Midbrain (tissue), 1 donor: ENCODE data around the gene RFXAP.
"Not testable (repeated sequence)": the region's sequence is repeated elsewhere in the genome, so short reads cannot be mapped to it uniquely, and the experiment has no call there.

Experiments used
- DNase-seq: peaks from one replicate; lab custom pipeline; 2025; lab: John Stamatoyannopoulos, UW

Gene RFXAP, protein sequence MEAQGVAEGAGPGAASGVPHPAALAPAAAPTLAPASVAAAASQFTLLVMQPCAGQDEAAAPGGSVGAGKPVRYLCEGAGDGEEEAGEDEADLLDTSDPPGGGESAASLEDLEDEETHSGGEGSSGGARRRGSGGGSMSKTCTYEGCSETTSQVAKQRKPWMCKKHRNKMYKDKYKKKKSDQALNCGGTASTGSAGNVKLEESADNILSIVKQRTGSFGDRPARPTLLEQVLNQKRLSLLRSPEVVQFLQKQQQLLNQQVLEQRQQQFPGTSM

DNA sequence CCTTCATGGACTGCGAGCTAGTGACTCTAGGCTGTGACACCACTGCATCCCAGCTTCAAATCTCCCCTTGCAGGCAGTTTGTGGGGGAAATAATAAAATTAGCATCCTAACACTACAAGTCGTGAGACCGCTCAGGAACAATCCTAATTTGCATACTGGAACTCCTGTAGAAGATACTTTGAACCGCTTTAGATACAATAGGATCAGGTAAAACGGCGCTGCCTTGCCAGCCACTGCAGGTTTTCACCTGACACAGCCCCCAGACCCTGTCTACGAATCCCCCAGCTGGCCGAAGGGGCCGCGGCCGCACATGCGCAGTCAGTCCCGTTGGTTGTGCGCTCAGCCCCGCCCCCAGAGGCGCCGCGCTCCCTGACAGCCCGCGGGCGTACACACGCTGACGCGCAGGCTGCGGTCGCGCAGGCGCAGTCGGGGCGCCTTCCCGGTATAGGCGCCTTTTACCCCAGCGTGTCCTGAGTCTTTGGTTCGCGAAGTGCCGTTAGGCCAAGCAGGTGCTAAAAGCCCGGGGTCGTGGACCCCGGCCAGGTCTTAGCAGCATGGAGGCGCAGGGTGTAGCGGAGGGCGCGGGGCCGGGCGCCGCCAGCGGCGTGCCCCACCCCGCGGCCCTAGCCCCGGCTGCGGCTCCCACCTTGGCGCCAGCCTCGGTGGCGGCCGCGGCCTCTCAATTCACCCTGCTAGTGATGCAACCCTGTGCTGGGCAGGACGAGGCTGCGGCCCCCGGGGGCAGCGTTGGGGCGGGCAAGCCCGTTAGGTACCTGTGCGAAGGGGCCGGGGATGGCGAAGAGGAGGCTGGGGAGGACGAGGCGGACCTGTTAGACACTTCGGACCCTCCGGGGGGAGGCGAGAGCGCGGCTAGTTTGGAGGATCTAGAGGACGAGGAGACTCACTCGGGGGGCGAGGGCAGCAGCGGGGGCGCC is at the start of gene RFXAP:
Gene RFXAP, plus strand, starts transcription at position 419 of the 935 bp plus-strand sequence. Its CDS starts 136 bp downstream, at position 555.
- peak; percentile 93 for DNase-seq

DNA sequence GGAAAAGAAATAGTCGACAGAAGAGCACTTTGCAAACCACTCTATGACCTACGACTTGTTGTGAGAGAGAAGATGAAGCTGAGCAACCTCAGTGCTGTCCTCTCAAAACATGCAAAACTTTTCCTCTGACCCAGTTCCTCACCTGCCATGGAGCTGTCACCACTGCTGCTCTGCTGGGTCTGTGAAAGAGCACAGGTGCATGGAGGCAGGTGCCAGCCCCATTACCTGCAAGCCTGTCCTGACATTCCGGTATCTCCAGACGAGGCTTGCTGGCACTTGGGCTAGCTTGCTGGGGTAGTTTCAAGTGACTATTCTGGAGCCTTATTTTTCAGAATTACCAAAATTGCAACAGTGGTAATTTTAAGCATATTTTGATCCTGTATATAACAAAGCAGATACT is 49.5 kb upstream of the RFXAP start:
- DNase-seq, result no peak

DNA sequence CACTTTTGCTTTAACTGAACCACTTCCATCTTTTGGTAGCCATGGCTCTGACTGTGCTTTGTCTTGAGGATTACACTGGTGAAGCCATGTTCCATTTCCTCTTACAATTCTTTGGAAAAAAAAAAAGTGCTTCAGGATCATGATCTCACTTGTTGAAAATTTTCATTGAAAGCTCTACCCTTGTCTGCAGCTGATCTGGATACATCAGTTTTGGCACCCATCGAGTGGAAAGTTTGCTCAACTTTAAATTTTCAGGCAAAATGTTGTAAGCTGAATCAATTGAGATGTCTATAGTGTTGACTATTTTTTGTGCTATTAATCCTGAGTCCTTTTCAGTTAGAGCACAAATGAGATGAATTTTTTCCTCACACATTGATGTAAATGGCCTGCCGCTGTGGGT is 48.3 kb upstream of the RFXAP start:
- DNase-seq, result no peak

DNA sequence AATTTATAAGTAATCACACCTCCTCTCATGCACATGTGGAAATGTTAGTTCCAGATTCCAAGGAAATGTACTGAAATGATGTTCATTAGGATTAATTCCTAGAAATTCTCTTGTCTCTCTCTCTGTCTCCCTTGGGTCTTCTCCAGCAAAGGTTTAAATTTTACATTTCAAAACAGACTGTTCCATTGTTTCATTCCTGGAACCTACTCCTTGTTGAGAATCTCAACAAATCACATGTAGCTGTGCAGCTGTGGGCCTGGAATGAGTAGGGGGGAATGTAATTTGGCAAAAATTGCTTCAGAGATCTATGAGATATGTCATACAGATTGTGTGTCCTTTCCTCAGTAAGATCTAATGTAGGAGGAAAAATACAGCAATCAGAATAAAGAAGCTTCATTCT is 46.2 kb upstream of the RFXAP start:
- no peak for DNase-seq

DNA sequence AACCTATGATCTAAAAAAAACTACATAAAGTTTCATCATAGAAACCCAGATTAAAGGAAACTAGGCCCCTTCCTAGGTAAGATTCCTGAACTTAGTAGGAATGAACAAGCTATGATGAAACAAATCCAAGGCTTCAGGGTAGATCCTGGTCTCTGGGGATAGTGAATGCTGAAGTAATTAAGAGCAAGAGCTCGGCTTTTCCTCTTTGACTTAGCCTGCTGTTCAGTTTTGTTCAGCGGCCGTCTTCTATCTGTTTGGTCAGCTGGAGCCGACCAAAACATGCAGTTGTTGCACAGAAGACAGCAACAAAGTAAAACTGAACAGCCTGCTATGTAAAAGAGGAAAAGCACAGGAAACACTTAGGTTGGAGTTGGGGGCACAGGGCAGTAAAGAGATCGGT is 44.1 kb upstream of the RFXAP start:
- DNase-seq, result no peak

DNA sequence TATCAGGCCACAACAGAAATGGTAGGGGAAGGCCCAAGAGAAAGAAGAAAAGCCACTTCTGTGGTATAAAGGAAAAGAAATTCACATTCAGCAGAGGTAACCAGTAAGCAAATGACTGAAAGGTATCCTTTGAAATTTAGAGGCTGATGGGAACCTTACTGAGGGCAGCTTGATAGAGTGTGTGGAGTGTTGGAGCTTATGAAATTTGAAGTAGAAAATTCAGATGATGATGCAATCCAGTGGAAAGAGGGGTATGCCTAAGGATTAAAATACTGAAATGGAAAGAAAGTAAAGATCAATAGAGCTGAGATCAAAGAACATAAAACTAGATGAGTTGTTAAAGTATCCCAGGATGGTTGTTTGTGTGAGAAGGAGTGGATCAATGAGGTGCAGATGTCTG is 42.8 kb upstream of the RFXAP start:
- DNase-seq, result no peak

DNA sequence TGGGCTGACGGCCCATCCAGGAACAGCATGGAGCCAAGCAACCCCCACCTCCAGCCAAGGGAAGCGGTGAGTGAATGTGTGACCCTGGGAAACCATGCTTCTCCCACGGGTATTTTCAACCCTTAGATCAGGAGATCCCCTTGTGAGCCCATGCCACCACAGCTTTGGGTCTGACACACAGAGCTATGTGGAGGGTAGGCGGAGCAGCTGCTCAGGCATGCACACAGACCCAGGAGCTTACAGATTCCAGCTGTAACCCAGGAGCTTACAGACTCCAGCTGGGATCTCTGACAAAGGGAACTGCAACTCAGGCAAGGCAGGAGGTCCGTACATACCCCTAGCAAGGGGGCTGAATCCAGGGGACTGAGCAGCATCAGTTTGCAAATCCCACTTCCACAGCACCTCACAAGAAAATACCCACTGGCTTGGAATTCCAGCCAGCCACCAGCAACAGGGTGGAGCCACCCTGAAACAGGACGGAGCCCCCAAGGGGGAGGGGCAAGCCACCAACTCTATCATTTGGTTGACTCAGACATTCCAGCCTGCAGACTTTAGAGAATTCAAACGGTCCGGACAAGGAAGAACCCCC is 40.8 kb upstream of the RFXAP start:
- no peak for DNase-seq

DNA sequence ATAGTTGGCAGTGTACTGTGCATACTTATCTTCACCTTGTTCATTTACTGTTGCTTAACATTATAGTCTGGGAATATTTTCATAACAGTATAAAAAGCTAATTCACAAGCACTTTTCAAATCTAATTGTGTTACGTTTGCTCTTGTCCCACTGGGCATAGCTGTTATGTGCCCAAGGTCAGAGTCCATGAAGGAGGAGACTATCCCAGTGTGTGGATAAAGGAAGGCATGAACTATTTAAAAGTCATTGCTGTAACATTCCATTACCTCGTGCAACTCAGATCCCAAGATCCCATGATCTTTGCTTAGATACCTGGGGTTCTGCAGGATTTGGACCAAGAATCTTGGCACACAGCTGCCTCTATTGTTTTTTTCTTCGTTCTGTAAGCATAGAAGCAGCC is 35.1 kb upstream of the RFXAP start:
- no peak for DNase-seq

DNA sequence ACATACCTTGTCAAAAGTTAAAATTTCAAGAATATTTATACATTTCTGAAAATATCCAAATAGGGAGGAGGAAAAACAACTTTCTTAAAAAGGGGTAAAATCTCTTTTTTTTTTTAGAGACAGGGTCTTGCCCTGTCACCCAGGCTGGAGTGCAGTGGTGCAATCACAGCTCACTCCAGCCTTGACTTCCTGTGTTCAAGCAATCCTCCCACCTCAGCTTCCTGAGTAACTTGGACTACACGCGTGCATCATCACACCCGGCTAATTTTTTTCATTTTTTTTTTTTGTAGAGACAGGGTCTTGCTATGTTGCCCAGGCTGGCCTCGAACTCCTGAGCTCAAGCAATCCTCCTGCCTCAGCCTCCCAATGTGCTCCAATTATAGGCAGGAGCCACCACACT is 32.8 kb upstream of the RFXAP start:
- not testable (repeated sequence) for DNase-seq

DNA sequence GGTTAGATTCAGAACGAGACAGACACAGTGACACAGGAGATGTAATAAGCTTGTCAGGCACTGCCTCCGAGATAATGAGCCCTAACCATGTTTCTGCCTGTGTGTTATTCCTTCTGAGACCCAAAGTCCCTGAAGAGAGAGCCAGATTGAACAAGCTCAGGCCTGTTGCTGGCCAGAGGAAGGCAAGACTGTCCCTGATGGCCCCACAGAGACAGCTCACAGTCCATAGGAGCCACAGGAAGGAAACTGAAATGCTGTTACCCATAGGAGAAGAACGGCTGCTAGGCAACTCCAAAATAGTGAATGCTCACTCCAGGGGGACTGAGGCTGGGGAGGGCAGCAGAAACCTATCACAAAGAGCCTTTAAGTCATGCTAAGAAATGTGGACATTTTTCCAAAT is 31.8 kb upstream of the RFXAP start:
- no peak for DNase-seq

DNA sequence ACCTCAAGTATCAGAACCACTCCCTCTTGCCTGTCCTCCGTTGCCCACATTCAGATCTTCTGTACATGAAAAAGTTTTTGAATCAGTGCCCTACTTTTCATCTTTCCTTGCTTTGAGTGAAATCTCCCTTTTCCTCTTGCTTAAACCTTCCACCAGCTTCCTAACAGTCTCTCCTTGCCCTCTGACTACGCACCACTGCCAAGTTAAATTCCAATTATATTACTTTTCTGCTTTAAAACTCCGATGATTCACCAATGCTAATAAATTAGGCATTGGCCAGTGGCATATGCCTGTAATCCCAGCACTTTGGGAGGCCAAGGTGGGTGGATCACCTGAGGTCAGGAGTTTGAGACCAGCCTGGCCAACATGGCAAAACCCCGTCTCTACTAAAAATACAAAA is 30.7 kb upstream of the RFXAP start:
- DNase-seq, result no peak

DNA sequence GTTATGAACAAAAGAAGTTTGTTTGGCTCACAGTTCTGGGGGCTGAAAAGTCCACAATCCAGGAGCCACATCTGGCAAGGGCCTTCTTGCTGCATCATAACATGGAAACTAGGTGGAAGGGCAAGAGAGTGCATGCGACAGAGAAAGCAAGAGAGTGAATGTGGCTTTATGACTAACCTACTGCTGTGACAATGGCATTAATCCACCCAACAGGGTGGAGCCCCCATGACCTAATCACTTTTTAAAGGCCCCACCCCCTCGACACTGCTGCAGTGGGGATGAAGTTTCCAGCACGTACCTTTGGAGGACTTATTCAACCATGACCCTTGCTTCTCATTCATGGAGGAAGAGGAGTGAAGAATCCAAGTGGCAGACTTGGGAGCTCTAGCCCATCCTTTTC is 30.0 kb upstream of the RFXAP start:
- DNase-seq, result no peak

DNA sequence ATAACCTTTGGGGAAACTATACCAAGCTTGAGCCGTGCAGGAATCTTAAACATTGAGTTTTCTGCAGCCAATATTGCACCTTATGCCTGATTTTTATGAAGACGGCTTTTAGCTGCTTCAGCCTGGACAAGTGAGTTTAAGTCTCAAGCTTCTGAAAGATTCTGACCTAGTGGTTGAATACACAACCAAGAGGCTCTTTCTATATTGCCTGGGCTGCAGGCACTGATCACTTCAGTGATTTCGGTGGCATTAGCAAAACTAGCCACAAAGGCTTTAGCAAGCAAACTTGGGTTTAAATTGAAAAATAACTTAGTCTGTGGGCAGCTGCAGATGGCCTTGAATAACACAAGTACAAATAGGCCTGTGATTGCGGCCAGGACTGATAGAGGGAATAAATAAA is 29.3 kb upstream of the RFXAP start:
- no peak for DNase-seq

DNA sequence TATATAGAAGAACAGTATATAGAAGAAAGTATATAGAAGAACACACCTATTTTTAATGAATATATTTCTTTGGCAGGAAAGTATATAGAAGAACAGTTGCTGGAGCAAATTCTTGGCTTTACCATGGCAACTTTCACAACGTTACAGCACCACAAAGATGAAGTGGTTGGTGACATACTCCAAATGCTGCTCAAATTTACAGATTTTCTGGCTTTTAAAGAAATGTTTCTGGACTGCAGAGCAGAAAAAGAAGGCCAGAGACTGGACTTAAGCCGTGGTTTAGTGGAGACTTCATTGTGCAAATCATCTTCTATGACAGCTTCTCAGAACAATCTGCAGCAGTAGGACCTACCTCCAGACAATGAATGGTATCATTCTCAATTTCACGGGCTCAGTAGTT is 24.3 kb upstream of the RFXAP start:
- no peak for DNase-seq

DNA sequence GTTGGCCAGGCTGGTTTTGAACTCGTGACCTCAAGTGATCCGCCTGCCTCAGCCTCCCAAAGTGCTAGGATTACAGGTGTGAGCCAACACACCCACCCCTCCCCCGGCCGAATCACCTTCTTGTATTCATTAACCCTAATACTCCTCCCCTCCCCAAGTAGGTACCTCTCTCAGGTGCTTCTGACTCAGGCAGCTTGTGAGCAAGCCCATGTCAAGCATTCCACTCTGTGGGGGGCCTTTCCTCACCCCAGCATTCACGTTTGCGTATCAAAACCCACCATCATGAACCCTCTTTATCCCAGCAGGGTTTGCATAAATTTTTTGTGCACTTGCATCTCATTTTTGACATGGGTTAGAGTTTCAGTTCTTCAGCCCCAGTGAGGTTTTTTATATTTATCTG is 23.6 kb upstream of the RFXAP start:
- DNase-seq, result no peak

DNA sequence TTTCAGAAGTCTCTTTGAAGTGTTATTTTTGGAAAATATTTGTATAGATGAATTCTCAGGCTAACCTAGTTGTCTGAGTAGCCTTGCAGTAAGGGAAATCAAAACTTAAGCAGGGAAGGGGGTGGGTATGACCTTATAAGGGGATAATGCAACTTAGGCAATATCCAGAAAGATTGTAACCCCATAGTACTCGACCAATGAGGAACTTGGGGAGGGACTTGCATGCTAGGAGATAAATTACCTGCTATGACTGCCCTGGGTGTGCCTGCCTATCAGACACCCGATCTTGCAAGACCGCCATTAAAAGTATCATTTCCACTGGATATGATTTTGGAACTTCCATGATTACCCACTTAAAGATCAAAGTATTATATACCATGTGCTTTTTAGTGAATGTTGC is 23.0 kb upstream of the RFXAP start:
- no peak for DNase-seq

DNA sequence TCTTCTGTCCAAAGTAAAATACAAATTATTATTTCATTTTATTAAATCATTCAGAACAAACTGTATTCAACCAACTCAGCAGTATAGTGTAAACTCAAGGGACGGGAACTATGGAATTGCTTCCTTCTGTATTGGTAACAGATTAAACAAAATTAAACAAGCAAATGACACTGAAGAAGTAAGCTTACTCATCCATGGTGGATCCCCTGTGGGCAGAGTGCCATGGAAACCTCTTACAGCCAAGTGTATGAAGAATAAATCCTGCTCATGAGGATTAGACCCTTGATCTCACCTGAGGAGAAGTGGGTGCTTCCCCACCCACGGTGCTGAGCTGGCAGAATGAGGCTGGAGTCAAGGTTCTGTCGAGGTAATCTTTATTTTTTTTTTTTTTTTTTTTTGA is 18.0 kb upstream of the RFXAP start:
- no peak for DNase-seq

DNA sequence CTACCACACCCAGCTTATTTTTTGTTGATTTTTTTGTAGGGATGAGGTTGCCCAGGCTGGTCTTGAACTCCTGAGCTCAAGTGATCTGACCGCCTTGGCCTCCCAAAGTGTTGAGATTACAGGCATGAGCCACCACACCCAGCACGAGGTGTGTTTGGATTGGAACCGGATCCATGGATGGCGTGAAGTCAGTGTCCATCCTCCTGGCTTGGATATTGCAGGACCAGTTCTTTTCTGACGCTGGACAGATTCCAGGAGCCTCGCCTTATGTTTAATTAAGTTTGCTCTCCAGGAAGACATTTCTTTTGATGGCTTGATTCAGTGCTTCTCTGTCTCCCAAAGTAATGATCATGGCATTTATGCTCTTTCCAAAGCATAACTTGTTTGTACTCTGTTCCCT is 14.4 kb upstream of the RFXAP start:
- no peak for DNase-seq

DNA sequence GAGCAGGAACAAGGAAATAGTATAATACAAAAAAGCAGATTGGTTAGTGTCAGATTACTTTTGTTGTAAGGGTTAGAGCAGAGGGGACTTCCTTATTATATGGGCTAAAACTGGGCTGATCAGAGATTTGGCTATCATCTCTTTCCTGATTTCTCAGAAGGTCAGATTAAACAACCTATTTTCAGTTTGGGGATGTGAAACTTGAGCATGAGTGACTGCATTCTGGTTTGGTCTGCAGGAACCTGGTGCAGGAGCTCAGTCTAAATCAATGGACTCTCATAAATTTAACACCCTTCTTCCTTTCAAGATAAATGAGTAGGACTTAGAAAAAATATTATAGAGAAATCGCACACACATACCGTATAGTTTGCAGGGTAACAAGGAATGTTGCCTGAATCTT is 12.9 kb upstream of the RFXAP start:
- no peak for DNase-seq

DNA sequence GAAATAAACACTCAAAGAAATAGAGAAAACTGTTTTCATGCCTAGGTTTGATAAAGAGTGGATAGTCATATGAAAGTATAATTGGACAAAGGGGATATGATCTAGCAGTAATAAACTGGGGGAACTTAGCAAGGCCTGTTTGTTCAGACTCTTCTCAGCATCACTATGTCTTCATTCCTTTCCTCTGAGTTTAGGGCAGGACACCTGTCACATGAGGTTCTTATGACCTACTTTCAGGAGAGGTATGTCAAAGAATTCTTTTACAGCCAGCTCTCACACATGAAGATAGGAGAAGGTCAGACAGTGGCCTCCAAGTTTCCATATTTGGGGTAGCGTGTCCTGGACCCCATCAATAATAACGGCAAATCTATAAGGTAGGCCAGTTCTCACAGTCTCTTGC is 11.4 kb upstream of the RFXAP start:
- DNase-seq, result no peak

DNA sequence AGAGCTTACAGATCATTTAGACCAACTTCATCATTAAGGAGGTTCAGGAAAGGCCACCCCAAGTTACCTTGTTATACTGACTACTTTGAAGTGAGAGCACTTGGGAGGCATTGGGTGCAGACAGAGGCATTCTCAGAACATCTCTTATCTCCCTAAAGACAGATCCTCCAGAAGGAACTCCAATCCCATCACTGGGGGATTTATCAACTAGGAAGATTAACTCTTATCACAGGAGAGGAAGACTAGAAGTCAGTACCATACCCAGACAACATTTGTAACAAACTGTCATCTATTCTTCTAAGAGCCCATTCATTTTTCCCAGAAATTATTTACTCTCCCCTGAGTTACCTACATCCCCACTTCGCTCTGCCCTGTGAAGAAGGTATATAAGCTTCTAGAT is 5.8 kb upstream of the RFXAP start:
- no peak for DNase-seq

DNA sequence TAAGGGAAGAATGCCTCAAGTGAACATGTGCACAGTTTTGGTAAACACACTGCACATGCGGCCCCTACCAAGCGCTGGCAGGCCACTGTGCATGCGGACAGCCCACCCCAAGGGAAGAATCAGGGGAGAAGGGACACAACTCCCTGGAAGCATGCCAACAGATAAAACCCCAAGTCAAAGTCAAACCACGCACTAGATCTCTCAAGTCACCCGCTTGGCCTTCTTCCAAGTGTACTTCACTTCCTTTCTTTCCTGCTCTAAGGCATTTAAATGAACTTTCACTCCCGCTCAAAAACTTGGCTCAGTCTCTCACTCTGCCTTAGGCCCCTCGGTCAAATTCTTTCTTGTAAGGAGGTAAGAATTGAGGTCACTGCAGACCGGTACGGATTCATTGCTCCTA is 4.6 kb upstream of the RFXAP start:
- no peak for DNase-seq

DNA sequence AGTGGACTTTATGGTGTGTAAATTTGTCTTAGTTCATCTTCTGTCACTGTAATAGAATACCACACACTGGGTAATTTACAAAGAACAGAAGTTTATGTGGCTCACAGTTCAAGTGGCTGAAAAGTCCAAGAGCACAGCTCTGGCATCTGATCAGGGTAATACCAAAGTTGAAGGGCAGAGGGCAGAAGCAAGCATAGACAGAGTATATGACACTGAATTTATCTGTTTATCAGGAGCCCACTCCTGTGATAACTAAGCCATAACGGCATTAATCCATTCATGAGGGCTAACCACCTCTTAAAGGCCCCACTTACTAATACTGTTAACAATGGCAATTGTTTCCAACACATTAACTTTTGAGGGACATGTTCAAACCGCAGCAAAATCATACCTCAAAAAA is 4.0 kb upstream of the RFXAP start:
- DNase-seq, result no peak
